IPS-15b (cell line): Measurements from ENCODE around the gene SEMA4D.
"Not testable (repeated sequence)": the region's sequence is repeated elsewhere in the genome, so short reads cannot be mapped to it uniquely, and the experiment has no call there.

Experiments
- H3K27me3 ChIP-seq: one replicate; pipeline ENCODE4 v1.6.1; 2013; ENCODE audit warnings: low read length; ENCODE audit not compliant: control insufficient read depth, insufficient read depth
- H3K36me3 ChIP-seq: one replicate; pipeline ENCODE4 v1.6.1; 2013; ENCODE audit warnings: low read length; ENCODE audit not compliant: control insufficient read depth, insufficient read depth
- H3K4me1 ChIP-seq: one replicate; pipeline ENCODE4 v1.6.1; 2013; ENCODE audit warnings: mild to moderate bottlenecking, low read length; ENCODE audit not compliant: control insufficient read depth, insufficient read depth
- H3K4me3 ChIP-seq: one replicate; pipeline ENCODE4 v1.5.1; 2013; ENCODE audit warnings: low read depth, low read length
- H3K9ac ChIP-seq: one replicate; pipeline ENCODE4 v1.6.1; 2013; ENCODE audit warnings: low read depth, mild to moderate bottlenecking, low read length
- H3K9me3 ChIP-seq: one replicate; pipeline ENCODE4 v1.6.1; 2013; ENCODE audit warnings: mild to moderate bottlenecking, low read length; ENCODE audit not compliant: control insufficient read depth, insufficient read depth

SEMA4D gene

GRCh38 chr9:89484475-89485404, 13.2 kb downstream of the SEMA4D start:
- Histone ChIP-seq H3K9ac (no peak overlapping the region), H3K36me3 (peaks cover 2% of the 10 kb centered on the region), H3K4me3 (no peak overlapping the region), H3K4me1 (peaks cover 4% of the 10 kb centered on the region), H3K27me3 (no peaks in the 10 kb centered on the region), H3K9me3 (no peaks in the 10 kb centered on the region)

GRCh38 chr9:89483592-89484474, 14.1 kb downstream of the SEMA4D start:
- H3K27me3 ChIP-seq: no peaks in the 10 kb centered on the region
- H3K36me3 ChIP-seq: peaks cover 8% of the 10 kb centered on the region
- no peak overlapping the region for H3K9ac ChIP-seq
- H3K4me1 ChIP-seq: no peaks in the 10 kb centered on the region
- H3K4me3 ChIP-seq: no peak overlapping the region
- H3K9me3 ChIP-seq: no peaks in the 10 kb centered on the region

- no peaks in the 10 kb centered on the region for H3K4me1 ChIP-seq
- H3K9ac ChIP-seq: no peak overlapping the region
- H3K36me3 ChIP-seq: peaks cover 9% of the 10 kb centered on the region
- no peaks in the 10 kb centered on the region for H3K27me3 ChIP-seq
- H3K9me3 ChIP-seq: no peaks in the 10 kb centered on the region
- no peak overlapping the region for H3K4me3 ChIP-seq
Observed at GRCh38 chr9:89482901-89483361, 15.0 kb downstream of the SEMA4D start.

- no peak overlapping the region for H3K9ac ChIP-seq
- H3K9me3 ChIP-seq: no peaks in the 10 kb centered on the region
- H3K27me3 ChIP-seq: no peaks in the 10 kb centered on the region
- H3K4me3 ChIP-seq: no peak overlapping the region
- no peaks in the 10 kb centered on the region for H3K4me1 ChIP-seq
- peaks cover 9% of the 10 kb centered on the region for H3K36me3 ChIP-seq
Observed at GRCh38 chr9:89482056-89482851, 15.7 kb downstream of the SEMA4D start.

GRCh38 chr9:89481538-89481915, 16.4 kb downstream of the SEMA4D start:
- H3K4me3 ChIP-seq: no peak overlapping the region
- H3K27me3 ChIP-seq: no peaks in the 10 kb centered on the region
- no peak overlapping the region for H3K9ac ChIP-seq
- H3K4me1 ChIP-seq: no peaks in the 10 kb centered on the region
- H3K9me3 ChIP-seq: no peaks in the 10 kb centered on the region
- peaks cover 9% of the 10 kb centered on the region for H3K36me3 ChIP-seq

GRCh38 chr9:89480825-89481537, 16.9 kb downstream of the SEMA4D start:
- Histone ChIP-seq H3K4me3 (no peak overlapping the region), H3K9ac (no peak overlapping the region), H3K27me3 (no peaks in the 10 kb centered on the region), H3K9me3 (no peaks in the 10 kb centered on the region), H3K36me3 (peaks cover 9% of the 10 kb centered on the region), H3K4me1 (no peaks in the 10 kb centered on the region)

- not testable (repeated sequence) for H3K27me3 ChIP-seq, H3K9ac ChIP-seq, H3K9me3 ChIP-seq, H3K4me1 ChIP-seq, H3K4me3 ChIP-seq, H3K36me3 ChIP-seq
Observed at GRCh38 chr9:89480372-89480771, 17.5 kb downstream of the SEMA4D start.

GRCh38 chr9:89479669-89480011, 18.3 kb downstream of the SEMA4D start:
- not testable (repeated sequence) for H3K4me3 ChIP-seq, H3K36me3 ChIP-seq, H3K27me3 ChIP-seq, H3K9ac ChIP-seq, H3K9me3 ChIP-seq, H3K4me1 ChIP-seq

- Histone ChIP-seq H3K9ac (no peak overlapping the region), H3K9me3 (no peaks in the 10 kb centered on the region), H3K27me3 (no peaks in the 10 kb centered on the region), H3K4me1 (no peaks in the 10 kb centered on the region), H3K4me3 (no peak overlapping the region), H3K36me3 (peaks cover 9% of the 10 kb centered on the region)
Observed at GRCh38 chr9:89478821-89479668, 18.9 kb downstream of the SEMA4D start.

- no peaks in the 10 kb centered on the region for H3K4me1 ChIP-seq
- H3K9me3 ChIP-seq: no peaks in the 10 kb centered on the region
- H3K4me3 ChIP-seq: no peak overlapping the region
- H3K36me3 ChIP-seq: peaks cover 9% of the 10 kb centered on the region
- H3K27me3 ChIP-seq: no peaks in the 10 kb centered on the region
- H3K9ac ChIP-seq: no peak overlapping the region
Observed at GRCh38 chr9:89477811-89478630, 19.9 kb downstream of the SEMA4D start.
